Measurements from ENCODE around the gene HLA-DPA1. TPM values are rescaled to one million over a fixed set of nuclear protein-coding genes. Genes with fewer than 3 reads are reported as not detected.

The HLA-DPA1 gene
- total RNA-seq (10 to 100 TPM; 62.0 to 71.2 TPM), total RNA-seq (47.5 to 65.7 reads per million in 2 donors)

DNA sequence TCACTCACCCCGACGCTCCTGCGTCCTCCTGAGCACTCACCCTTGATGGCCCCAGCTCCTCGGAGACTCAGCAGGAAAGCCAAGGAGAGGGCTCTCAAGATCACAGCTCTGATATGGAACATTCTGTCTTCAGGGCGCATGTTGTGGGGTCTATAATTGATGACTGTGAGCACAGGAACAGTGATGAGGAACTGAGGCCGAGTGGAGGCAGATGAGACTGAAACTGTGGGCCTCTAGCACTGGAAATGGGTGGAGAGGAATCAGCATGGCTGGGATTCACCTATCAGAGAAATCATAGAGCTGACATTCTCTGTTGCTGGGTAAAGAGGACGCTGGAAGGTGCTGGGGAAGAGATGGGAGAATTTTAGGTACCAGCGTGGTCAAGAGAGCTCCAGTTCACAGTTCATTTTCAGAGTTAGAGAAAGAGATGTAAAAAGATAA is at the start of gene HLA-DPA1:
Gene HLA-DPA1, minus strand, starts transcription at position 219 of the 441 bp plus-strand sequence.
- H3K4me1 Mint-ChIP-seq, result peaks cover 47% of the 10 kb centered on the region
- peaks cover 15% of the 10 kb centered on the region for H3K27me3 Mint-ChIP-seq
- ATAC-seq (peak; percentile 79), DNase-seq (peak in 1 of 3 donors; percentile 18)
- no peaks in the 10 kb centered on the region for H3K9me3 ChIP-seq (ENCODE audit: control insufficient read depth, low read length, poor library complexity, severe bottlenecking)
- peaks cover 14% of the 10 kb centered on the region for H3K36me3 Mint-ChIP-seq (ENCODE audit: low read depth)
- H3K4me3 Mint-ChIP-seq, result peak within 1 kb of the TSS; percentile 95
- H3K27ac Mint-ChIP-seq, result peak within 1 kb of the TSS; percentile 91

DNA sequence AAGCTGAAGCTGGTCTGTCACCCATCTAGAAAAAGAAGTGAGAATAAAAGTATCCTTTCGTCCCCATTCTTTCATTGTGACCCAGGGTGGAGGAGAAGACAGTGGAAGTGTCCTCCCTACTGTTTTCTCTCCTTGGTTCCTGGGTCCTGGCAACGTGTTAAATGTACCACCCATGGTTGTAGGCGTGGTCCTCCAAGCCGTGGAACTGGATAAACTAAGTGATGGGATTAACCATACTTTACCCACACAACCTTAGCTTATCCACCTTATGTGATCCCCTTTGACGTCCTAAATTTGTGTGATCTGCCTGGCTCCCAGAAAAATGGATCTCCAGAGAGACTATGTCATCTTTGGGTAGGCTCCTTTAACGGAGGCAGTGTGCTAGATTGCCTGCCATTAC is 49.7 kb upstream of the HLA-DPA1 start:
- Mint-ChIP-seq H3K27ac (no peak overlapping the region), H3K4me3 (no peak overlapping the region), H3K36me3 (ENCODE audit: low read depth) (peaks cover 2% of the 10 kb centered on the region), H3K4me1 (peaks cover 2% of the 10 kb centered on the region), H3K27me3 (peaks cover 40% of the 10 kb centered on the region)
- no peak for DNase-seq
- no peaks in the 10 kb centered on the region for H3K9me3 ChIP-seq (ENCODE audit: control insufficient read depth, low read length, poor library complexity, severe bottlenecking)
- ATAC-seq, result no peak

DNA sequence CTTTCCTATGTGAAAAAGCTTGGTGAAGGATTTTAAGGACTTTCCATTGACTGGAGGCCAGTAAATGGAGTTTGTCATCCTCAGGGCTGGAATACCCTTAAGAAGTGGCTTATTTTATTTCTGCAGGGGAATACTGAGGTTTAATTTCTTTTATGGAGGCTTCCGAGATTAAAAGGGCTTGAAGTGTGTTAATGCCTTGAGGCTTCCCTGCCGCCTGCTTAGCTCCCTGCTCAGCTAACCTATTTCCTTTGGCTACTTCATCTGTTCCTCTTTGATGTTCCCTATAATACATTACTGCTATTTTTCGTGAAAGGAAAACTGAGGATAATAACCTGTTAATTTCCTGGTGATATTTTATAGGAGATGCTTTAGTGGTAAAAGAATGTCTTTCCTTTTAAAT is 46.6 kb upstream of the HLA-DPA1 start:
- Mint-ChIP-seq H3K27me3 (peaks cover 54% of the 10 kb centered on the region), H3K27ac (no peak overlapping the region), H3K4me3 (no peak overlapping the region), H3K36me3 (ENCODE audit: low read depth) (peaks cover 4% of the 10 kb centered on the region), H3K4me1 (peaks cover 10% of the 10 kb centered on the region)
- H3K9me3 ChIP-seq (ENCODE audit: control insufficient read depth, low read length, poor library complexity, severe bottlenecking), result no peaks in the 10 kb centered on the region
- ATAC-seq, result no peak
- no peak for DNase-seq

DNA sequence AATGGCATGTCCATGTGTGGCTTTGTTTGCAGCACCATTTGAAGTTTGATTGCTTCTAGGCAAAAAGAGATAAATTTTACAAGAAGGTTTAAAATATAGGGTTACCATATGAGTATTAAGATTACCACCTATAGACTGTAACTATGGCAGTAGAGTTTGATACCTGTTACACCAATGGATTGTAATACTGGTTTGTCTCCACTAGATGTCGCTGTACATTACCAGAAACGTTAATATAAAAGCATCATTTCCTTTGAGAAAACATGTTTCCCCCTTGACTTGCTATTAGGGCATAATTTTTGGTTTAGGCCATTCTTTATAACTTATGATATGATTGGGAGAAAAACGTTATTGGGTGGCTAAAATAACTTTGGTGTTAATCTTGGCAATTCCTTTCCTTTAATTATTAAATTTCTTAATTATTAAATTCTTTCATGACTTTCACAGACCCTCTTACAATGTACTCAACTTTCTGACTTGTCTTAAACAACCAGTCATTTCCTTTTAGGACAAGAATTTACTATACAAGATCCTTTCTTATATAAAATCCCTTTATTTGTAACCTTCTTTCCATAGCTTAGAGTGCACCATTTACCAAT is 45.2 kb upstream of the HLA-DPA1 start:
- H3K27ac Mint-ChIP-seq, result no peak overlapping the region
- no peaks in the 10 kb centered on the region for H3K9me3 ChIP-seq (ENCODE audit: control insufficient read depth, low read length, poor library complexity, severe bottlenecking)
- H3K36me3 Mint-ChIP-seq (ENCODE audit: low read depth), result peaks cover 7% of the 10 kb centered on the region
- DNase-seq, result no peak
- H3K4me1 Mint-ChIP-seq, result peaks cover 13% of the 10 kb centered on the region
- peak; percentile 73 for ATAC-seq
- no peak overlapping the region for H3K4me3 Mint-ChIP-seq
- H3K27me3 Mint-ChIP-seq, result peaks cover 67% of the 10 kb centered on the region

DNA sequence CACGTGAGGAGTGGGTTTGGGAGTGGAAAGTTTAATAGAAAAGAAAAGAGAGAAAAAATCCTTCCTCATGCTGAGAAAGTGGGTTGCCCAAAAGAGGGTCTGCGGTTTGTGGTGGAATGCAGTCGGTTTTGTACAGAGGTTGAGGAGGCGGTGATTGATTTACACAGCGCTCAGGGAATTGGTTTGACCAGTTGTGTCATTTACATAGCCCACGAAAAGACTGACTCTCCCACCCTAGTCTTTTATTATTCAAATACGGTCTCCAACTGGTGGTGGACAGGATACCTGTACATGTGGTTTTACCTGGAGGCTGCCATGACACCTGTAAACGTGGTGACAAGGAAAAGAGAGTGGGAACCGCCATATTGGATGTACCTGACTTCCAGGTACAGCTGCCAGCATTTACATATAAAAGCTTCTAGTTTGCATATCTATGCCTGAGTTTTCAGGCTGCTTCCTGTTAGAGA is 44.4 kb upstream of the HLA-DPA1 start:
- DNase-seq, result no peak
- no peak overlapping the region for H3K27ac Mint-ChIP-seq

DNA sequence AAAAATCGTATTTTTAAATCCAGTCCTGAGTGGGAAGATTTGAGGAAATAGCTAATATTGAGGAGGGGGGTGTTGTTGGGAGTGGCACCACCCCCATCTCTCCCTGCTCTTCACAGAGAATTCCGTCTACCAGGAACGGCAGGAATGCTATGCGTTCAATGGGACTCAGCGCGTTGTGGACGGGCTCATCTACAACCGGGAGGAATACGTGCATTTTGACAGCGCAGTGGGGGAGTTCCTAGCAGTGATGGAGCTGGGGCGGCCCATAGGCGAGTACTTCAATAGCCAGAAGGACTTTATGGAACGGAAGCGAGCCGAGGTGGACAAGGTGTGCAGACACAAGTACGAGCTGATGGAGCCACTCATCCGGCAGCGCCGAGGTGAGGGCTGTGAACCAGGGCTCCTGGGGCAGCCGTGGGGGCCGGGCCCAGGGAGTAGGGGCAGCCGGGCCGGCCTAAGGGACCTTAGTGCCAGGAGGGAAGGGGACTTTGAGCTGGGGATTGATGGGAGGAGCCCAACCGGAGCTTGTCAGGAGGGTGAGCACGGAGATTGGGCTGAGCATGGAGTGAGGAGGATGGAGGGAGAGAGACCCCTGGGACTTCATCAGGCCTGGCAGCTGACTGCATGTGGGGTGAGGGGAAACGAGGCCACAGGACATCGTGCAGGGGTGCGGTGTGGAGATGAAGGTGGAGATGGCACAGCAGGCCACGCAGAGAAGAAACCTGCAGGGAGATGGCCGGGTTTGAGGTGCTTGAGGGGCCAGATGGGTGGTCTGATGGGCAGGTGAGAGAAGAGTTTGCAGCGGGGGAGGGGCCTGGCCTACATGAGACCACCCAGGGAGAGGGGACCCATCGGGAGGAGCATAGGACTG is 43.6 kb upstream of the HLA-DPA1 start:
- Mint-ChIP-seq H3K4me3 (no peak overlapping the region), H3K36me3 (ENCODE audit: low read depth) (peaks cover 10% of the 10 kb centered on the region), H3K4me1 (peaks cover 19% of the 10 kb centered on the region), H3K27ac (no peak overlapping the region), H3K27me3 (peaks cover 83% of the 10 kb centered on the region)
- H3K9me3 ChIP-seq (ENCODE audit: control insufficient read depth, low read length, poor library complexity, severe bottlenecking), result no peaks in the 10 kb centered on the region
- DNase-seq, result no peak
- no peak for ATAC-seq

More for the DNA sequence above, 44.4 kb upstream of the HLA-DPA1 start:
- peaks cover 15% of the 10 kb centered on the region for H3K4me1 Mint-ChIP-seq
- no peak for ATAC-seq
- H3K9me3 ChIP-seq (ENCODE audit: control insufficient read depth, low read length, poor library complexity, severe bottlenecking), result no peaks in the 10 kb centered on the region
- peaks cover 8% of the 10 kb centered on the region for H3K36me3 Mint-ChIP-seq (ENCODE audit: low read depth)
- peaks cover 75% of the 10 kb centered on the region for H3K27me3 Mint-ChIP-seq
- no peak overlapping the region for H3K4me3 Mint-ChIP-seq

DNA sequence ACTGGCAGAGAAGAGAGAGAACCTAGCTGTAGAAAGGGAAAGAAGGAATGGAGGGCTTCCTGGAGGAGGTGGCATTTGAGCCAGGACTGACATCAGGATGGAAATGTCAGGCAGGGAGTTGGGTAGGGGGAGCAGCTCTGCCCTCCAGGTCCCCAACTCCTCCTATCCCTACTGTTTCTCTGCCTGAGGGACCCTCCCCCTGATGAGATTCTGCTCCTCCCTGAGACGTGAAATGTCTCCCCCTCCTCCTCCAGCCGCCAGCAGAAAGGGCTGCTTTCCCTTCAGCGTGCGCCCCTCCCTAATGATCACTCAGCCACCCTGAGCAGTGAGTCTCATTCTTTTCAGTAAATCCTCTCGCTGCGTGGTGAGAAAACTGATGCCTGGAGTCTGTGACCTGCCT is 43.0 kb upstream of the HLA-DPA1 start:
- peaks cover 21% of the 10 kb centered on the region for H3K4me1 Mint-ChIP-seq
- peaks cover 10% of the 10 kb centered on the region for H3K36me3 Mint-ChIP-seq (ENCODE audit: low read depth)
- H3K4me3 Mint-ChIP-seq, result no peak overlapping the region
- H3K9me3 ChIP-seq (ENCODE audit: control insufficient read depth, low read length, poor library complexity, severe bottlenecking), result no peaks in the 10 kb centered on the region
- H3K27me3 Mint-ChIP-seq, result peaks cover 83% of the 10 kb centered on the region
- DNase-seq (no peak), ATAC-seq (no peak)
- H3K27ac Mint-ChIP-seq, result no peak overlapping the region

DNA sequence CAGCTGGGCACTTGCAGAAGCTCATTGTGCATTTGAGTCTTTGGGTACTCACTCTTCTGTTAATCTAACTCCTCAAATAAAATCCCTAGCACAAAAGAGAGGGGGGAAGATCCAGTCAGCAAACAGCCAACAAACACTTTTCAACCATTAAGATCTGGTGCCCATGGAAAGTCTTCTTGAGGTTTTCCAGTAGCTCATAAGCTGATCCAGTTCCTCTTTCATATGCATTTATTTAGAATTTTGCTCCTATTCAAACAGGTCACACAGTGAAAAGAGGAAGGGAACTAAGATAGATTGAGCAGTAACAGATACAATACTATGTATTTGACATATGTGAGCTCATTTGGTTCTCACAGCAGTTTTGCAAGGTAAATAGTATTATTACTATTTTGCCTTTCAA is 41.0 kb upstream of the HLA-DPA1 start:
- peaks cover 87% of the 10 kb centered on the region for H3K27me3 Mint-ChIP-seq
- peaks cover 23% of the 10 kb centered on the region for H3K4me1 Mint-ChIP-seq
- H3K36me3 Mint-ChIP-seq (ENCODE audit: low read depth), result peaks cover 10% of the 10 kb centered on the region
- H3K4me3 Mint-ChIP-seq, result no peak overlapping the region
- DNase-seq (no peak), ATAC-seq (no peak)
- H3K27ac Mint-ChIP-seq, result no peak overlapping the region
- H3K9me3 ChIP-seq (ENCODE audit: control insufficient read depth, low read length, poor library complexity, severe bottlenecking), result no peaks in the 10 kb centered on the region

DNA sequence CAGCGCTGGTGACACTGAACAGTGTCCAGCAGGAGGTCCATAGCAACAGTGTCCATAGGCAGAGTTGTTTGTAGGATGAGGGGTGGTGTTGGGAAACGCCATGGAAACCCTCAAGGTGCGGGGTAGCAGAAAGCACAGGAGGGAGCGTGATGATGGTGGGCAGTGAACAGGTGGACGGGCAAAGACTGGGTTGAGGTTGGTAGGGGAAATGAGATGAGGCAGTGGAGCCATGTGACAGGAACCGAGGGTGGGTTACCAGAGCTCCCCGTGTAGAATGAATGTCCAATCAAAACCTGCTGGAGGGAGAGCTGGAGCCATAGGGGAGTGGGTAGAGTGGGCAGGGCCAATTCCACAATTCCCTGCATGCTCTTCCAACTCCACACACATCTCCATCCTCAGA is 40.3 kb upstream of the HLA-DPA1 start:
- Mint-ChIP-seq H3K27ac (no peak overlapping the region), H3K4me1 (peaks cover 23% of the 10 kb centered on the region), H3K27me3 (peaks cover 91% of the 10 kb centered on the region), H3K4me3 (no peak overlapping the region), H3K36me3 (ENCODE audit: low read depth) (peaks cover 10% of the 10 kb centered on the region)
- H3K9me3 ChIP-seq (ENCODE audit: control insufficient read depth, low read length, poor library complexity, severe bottlenecking), result no peaks in the 10 kb centered on the region
- ATAC-seq (no peak), DNase-seq (no peak)

DNA sequence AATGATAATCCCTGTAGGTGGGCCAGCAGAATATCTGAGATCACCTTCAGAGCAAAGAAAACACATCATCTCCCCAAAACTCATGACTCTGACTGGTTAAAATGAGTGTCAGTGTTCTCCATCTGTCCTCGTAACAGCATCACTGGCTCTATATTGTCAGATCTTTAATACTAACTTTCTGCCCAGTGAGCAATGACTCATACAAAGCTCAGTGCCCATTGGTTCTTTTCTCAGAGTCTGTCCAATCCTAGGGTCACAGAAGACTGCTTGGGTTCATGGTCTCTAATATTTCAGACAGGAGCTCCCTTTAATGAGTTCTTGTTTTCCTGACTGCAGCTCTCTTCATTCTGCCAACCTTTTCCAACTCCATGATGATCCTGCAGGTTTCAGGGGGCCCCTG is 38.7 kb upstream of the HLA-DPA1 start:
- Mint-ChIP-seq H3K4me3 (no peak overlapping the region), H3K27me3 (peaks cover 87% of the 10 kb centered on the region), H3K27ac (no peak overlapping the region), H3K36me3 (ENCODE audit: low read depth) (peaks cover 9% of the 10 kb centered on the region), H3K4me1 (peaks cover 16% of the 10 kb centered on the region)
- ATAC-seq, result peak; percentile 99
- H3K9me3 ChIP-seq (ENCODE audit: control insufficient read depth, low read length, poor library complexity, severe bottlenecking), result no peaks in the 10 kb centered on the region
- DNase-seq, result no peak

DNA sequence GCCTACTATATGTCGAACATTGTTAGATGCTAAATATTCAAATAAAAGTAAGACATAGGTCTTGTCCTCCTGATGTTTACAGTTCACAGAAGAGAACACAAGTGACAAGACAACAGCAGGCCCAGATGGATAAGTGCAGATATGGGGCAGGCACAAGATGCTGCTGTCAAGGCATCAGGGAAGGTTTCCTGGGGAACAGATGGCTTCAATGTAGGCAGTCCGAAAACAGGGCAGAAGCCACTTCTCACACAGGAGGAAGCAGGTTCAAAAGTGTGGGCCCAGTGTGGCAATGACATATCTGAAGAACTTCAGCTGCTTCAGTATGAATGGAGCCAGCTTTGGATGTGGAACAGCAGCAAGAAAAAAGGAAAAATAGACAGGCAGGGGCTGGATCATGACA is 34.9 kb upstream of the HLA-DPA1 start:
- DNase-seq (no peak), ATAC-seq (no peak)
- Mint-ChIP-seq H3K4me3 (no peak overlapping the region), H3K36me3 (ENCODE audit: low read depth) (peaks cover 7% of the 10 kb centered on the region), H3K4me1 (peaks cover 8% of the 10 kb centered on the region), H3K27ac (no peak overlapping the region), H3K27me3 (peaks cover 68% of the 10 kb centered on the region)
- no peaks in the 10 kb centered on the region for H3K9me3 ChIP-seq (ENCODE audit: control insufficient read depth, low read length, poor library complexity, severe bottlenecking)

DNA sequence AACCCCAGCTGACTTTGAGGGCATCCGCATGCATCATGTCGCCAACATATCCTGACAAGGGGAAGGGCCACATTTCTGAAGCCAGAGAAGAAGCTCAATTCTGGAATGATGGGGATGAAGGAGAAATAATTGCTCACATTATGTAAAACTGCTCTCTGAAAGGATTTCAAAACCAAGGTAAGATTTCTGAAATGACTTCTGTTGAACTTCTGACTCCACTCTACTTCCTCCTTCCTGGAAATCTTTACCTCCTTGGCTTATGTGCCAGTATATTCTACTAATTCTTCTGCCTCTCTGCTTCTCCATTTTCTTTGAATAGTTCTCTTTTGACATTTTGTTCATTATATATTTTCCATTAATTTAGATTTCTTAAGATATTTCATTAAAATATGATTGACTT is 34.2 kb upstream of the HLA-DPA1 start:
- ATAC-seq (no peak), DNase-seq (no peak)
- no peaks in the 10 kb centered on the region for H3K9me3 ChIP-seq (ENCODE audit: control insufficient read depth, low read length, poor library complexity, severe bottlenecking)
- H3K4me3 Mint-ChIP-seq, result no peak overlapping the region
- peaks cover 7% of the 10 kb centered on the region for H3K36me3 Mint-ChIP-seq (ENCODE audit: low read depth)
- peaks cover 8% of the 10 kb centered on the region for H3K4me1 Mint-ChIP-seq
- H3K27ac Mint-ChIP-seq, result no peak overlapping the region
- peaks cover 61% of the 10 kb centered on the region for H3K27me3 Mint-ChIP-seq

DNA sequence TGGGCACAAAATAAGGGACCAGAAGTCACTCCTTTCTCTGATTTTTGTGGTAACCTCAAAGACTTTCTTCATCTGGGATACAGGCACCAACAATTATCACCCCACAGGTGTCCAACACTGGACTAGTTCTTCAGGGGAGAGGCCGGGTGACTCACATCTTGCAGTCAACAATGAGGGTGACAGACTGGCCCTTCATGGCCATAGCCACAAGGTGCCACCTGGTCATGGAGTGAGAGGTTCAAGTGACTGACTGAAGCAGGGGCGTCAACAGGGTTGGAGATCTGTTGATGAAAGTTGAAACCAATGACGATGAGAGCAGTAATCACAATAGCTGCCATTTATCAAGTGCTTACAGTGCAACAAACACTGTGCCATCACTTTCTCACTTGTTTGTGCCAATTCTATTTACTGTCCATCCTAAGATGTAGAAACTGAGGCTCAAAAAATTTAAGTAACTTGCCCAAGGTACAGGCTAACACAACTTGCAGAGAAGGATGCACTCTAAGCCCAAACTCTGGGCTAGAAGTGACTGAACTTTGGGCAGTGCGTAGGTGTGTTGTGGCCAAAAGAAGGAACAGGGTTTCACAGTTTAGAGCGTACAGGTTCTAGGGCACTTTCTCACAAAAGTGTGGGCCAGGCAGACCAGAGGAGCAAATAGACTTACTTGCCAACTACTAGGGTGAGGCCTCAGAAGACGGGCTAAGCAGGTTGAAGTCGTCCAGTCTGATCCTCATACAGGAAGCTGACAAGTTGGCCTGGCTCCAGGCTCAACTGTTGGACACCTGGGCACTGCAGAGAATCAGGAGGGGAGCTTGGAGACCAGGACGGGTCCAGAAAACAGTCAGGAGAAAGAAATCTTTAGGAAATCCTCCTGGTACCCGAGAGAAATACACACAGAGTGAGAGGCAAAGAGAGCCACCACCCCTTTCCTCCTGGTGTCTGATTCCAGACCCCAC is 32.7 kb upstream of the HLA-DPA1 start:
- H3K27ac Mint-ChIP-seq, result no peak overlapping the region
- peaks cover 2% of the 10 kb centered on the region for H3K4me1 Mint-ChIP-seq

More for the DNA sequence above, 32.7 kb upstream of the HLA-DPA1 start:
- ATAC-seq, result no peak
- Mint-ChIP-seq H3K36me3 (ENCODE audit: low read depth) (peaks cover 5% of the 10 kb centered on the region), H3K27me3 (peaks cover 49% of the 10 kb centered on the region), H3K4me3 (no peak overlapping the region)
- no peaks in the 10 kb centered on the region for H3K9me3 ChIP-seq (ENCODE audit: control insufficient read depth, low read length, poor library complexity, severe bottlenecking)
- DNase-seq, result no peak
